ENCODE measurements around the gene C16orf82.
"Not testable (repeated sequence)": the region's sequence is repeated elsewhere in the genome, so short reads cannot be mapped to it uniquely, and the experiment has no call there.

C16orf82 gene

GRCh38 chr16:27085182-27085581 is 18.5 kb downstream of the C16orf82 start:
- no peak for DNase-seq (ENCODE audit: low read depth)
- H3K4me3 ChIP-seq (ENCODE audit: low read depth, low read length), result no peak overlapping the region
- TF ChIP-seq CTCF (IDR thresholded peaks at IDR 0.05; ENCODE audit: insufficient read depth, low read depth, low read length, missing control alignments), result no peak

GRCh38 chr16:27086031-27086430 is 19.3 kb downstream of the C16orf82 start:
- not testable (repeated sequence) for DNase-seq (ENCODE audit: low read depth)

GRCh38 chr16:27088216-27088615 is 21.5 kb downstream of the C16orf82 start:
- DNase-seq (ENCODE audit: low read depth), result no peak
- H3K4me3 ChIP-seq (ENCODE audit: low read depth, low read length), result no peak overlapping the region
- TF ChIP-seq CTCF (IDR thresholded peaks at IDR 0.05; ENCODE audit: insufficient read depth, low read depth, low read length, missing control alignments), result no peak

More at GRCh38 chr16:27086031-27086430, 19.3 kb downstream of the C16orf82 start:
- not testable (repeated sequence) for H3K4me3 ChIP-seq (ENCODE audit: low read depth, low read length)

- DNase-seq (ENCODE audit: low read depth), result no peak
- no peak for TF ChIP-seq CTCF (IDR thresholded peaks at IDR 0.05; ENCODE audit: insufficient read depth, low read depth, low read length, missing control alignments)
- no peak overlapping the region for H3K4me3 ChIP-seq (ENCODE audit: low read depth, low read length)
Measured at GRCh38 chr16:27096375-27096774, 29.6 kb downstream of the C16orf82 start.

GRCh38 chr16:27097800-27098230 is 31.1 kb downstream of the C16orf82 start:
- no peak for TF ChIP-seq CTCF (IDR thresholded peaks at IDR 0.05; ENCODE audit: insufficient read depth, low read depth, low read length, missing control alignments)
- DNase-seq (ENCODE audit: low read depth), result no peak
- H3K4me3 ChIP-seq (ENCODE audit: low read depth, low read length), result no peak overlapping the region

GRCh38 chr16:27098366-27099049 is 31.8 kb downstream of the C16orf82 start:
- no peak for TF ChIP-seq CTCF (IDR thresholded peaks at IDR 0.05; ENCODE audit: insufficient read depth, low read depth, low read length, missing control alignments)
- no peak for DNase-seq (ENCODE audit: low read depth)
- H3K4me3 ChIP-seq (ENCODE audit: low read depth, low read length), result no peak overlapping the region

- H3K4me3 ChIP-seq (ENCODE audit: low read depth, low read length), result no peak overlapping the region
- TF ChIP-seq CTCF (IDR thresholded peaks at IDR 0.05; ENCODE audit: insufficient read depth, low read depth, low read length, missing control alignments), result no peak
- DNase-seq (ENCODE audit: low read depth), result no peak
Measured at GRCh38 chr16:27102701-27103575, 36.2 kb downstream of the C16orf82 start.
